GM12873 (cell line): Measurements from ENCODE around the gene MTA1.

Experiments used
- TF ChIP-seq, protein P1 (sequence below): IDR thresholded peaks from 2 replicates; pipeline ENCODE4 v1.5.1; 2012; ENCODE audit warnings: low read depth, mild to moderate bottlenecking, moderate library complexity, low read length, control low read depth; ENCODE audit not compliant: insufficient read depth; ENCODE audit errors: missing control alignments

The MTA1 gene

DNA sequence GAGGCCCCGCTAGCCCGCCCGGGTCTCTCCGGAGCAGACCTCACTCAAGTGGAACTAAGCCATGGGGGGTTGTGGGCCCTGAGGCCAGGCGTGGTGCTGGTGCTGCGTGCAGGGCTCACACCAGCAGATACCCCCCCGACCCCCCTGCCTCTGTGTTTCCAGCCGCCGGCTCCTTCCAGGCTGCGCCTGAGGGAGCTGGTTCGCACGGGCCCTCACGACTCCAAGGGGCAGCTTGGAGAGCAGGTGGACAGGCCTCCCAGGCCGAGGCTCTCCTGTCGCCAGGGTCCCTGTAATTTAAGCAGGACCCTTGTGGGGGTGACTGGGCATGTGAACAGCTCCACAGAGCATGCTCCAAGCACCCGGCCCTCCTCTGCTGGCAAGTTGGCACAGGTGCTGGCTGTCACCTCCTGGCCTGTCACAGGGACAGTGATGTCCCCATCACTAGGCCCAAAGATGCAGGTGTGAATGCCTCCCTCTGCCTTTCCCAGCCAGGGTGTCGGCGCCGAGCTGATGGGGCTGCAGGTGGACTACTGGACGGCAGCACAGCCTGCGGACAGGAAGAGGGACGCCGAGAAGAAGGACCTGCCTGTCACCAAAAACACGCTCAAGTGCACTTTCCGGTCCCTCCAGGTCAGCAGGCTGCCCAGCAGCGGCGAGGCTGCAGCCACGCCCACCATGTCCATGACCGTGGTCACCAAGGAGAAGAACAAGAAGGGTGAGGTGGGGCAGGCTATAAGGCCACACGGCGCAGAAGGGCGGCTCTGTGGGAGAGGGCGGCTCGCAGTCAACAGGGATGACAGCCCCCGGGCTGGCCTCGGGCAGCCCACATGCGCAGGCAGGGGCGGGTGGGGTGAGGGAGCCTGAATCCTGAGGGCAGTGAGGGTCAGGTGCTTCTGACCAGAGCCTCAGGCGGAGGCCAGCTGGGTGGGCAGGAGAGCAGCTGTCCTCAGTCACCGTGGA, 27.2 kb upstream of the MTA1 start:
- TF ChIP-seq, protein P1, sequence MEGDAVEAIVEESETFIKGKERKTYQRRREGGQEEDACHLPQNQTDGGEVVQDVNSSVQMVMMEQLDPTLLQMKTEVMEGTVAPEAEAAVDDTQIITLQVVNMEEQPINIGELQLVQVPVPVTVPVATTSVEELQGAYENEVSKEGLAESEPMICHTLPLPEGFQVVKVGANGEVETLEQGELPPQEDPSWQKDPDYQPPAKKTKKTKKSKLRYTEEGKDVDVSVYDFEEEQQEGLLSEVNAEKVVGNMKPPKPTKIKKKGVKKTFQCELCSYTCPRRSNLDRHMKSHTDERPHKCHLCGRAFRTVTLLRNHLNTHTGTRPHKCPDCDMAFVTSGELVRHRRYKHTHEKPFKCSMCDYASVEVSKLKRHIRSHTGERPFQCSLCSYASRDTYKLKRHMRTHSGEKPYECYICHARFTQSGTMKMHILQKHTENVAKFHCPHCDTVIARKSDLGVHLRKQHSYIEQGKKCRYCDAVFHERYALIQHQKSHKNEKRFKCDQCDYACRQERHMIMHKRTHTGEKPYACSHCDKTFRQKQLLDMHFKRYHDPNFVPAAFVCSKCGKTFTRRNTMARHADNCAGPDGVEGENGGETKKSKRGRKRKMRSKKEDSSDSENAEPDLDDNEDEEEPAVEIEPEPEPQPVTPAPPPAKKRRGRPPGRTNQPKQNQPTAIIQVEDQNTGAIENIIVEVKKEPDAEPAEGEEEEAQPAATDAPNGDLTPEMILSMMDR = no peak

DNA sequence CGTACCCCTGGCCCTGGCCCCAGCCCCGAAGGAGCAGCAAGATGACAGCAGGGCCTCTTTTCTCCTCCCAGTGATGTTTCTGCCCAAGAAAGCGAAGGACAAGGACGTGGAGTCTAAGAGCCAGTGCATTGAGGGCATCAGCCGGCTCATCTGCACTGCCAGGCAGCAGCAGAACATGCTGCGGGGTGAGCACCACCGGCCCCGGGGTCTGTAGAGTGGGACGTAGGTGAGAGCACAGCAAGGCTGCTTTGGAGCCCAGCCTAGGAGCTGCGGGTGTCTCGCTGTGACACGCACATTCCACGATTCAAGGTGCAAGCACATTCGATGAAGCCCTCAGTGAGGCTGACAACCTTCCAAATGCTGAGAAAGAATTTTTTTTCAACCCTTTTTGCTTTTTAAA, 26.5 kb upstream of the MTA1 start:
- TF ChIP-seq, protein P1 = no peak

DNA sequence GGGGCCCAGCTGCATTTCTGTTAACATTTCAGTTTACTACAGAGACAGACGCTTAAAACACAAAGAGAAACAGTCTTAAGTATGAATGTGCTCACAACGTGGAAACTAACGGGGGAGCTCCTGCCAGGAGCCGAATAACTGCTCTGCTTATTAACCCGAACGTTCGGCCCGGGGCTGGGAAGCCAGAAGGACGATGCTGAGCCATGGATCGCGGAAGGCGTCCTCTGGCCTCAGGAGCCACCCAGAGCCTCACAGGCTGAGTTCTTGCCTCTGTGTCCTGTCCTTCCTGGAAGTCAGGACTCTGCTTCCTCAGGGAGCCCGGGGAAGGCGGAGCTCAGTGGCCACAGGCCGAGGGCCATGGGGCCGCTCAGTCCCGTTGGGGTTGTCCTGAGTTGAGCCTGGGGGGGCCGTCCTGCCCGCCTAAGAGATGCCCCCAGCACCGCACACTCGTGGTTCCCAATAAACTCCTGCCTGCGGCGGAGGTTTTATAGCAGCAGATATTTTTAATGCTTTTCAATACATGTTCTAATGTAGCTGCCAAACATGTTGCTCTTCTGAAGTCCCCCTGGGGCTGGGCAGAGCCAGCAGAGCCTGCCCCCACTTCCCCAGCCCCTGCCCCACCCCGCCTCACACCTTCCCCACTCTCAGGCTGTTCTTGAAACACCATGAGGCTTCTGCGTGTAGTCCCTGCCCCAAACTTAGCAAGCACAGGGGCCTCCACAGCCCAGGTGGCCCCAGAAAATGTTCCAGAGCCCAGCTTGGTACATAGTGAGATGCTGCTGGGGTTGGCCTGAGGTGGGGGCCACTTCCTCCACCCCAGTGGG, 24.7 kb upstream of the MTA1 start:
- TF ChIP-seq, protein P1 = no peak

DNA sequence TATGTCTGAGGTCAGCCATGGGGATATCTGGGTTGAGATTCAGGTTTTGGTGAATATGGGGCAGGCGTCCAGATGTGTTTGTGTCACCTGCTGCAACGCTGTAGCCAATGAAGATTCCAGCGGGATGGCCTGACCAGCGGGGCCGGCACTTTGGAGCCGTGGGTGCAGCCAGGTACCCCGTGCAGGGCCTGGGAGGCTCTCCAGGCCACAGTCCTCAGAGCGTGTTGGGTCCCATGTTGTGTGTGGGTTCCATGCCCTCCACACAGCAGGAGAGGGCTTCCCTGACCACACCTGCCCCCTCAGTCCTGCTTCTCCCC, 24.1 kb upstream of the MTA1 start:
- TF ChIP-seq, protein P1 = no peak

DNA sequence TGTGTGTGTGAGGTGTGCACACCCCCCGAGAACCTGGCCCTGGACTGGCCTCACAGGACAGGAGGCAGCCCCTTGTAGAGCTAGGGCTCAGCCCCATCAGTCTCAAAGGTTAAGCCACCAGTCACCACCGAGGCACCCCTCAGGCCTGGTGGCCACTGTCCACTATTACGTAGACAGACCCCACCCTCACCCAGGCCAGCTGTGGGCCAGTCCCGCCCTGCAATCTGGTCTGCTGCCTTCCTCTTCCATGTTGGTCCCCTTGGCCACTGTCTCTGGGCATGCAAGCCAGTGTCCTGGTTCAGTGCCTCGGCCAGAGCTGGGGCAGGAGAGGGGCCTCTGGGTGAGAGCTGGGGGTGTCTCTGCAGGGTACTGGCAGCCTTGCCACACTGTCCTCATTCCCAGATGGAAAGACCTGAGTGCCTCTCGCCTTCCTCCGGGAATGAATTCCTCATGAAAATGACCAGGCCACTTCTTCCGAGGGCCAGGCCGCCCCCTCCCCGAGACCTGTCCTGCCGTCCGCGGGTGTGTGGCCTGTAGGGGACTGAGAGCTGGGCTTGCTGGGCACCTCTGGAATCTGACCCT, 22.2 kb upstream of the MTA1 start:
- TF ChIP-seq, protein P1 = no peak

DNA sequence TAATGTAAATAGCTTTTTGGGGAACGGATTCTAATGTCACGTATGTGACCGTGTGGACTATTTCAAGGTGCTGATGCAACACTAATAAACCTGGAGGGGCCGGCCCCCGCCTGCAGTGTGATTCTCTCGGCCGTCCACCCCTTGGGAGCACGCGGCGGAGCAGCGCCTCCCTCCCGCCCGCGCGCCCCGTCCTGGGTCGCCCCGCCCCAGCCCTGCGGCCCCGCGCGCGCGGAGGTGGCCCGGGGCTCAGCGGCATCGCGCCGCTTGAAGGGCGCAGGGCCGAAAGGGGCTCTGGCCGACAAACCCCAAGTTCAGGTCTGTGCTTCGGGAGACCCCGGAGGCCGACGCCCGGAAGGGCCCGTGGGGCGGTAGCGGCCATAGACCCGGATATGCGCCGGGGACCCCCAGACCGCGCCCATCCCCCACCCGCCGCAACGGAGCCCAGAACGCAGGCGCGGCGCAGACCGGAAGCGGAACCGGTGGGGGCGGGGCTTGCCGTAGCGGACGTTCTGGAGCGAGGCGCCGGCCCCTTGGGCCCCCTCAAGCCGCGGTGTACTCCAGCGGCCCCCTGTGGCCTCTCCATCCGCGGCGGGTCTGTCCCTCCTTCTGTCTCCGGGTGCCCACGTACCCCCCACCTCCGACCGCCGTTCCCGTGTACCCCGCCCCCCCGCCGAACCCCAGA, 21.4 kb upstream of the MTA1 start, which contains the start of gene TEX22:
Gene TEX22, plus strand, starts transcription at position 495 of the 682 bp plus-strand sequence. CDS start 803 bp downstream, outside the sequence.
- TF ChIP-seq, protein P1 = no peak
